Erythroblast (primary cell): ENCODE measurements around the gene ANTXR1.

Experiments
- DNase-seq, 2 experiments: peaks; one replicate each; lab custom pipeline; 2025; lab: John Stamatoyannopoulos, UW
- GATA1 ChIP-seq: IDR thresholded peaks from 2 replicates; pipeline ENCODE4 v1.6.1; 2011; ENCODE audit warnings: low read depth, mild to moderate bottlenecking, control low read depth, low read length, moderate library complexity
- POLR2A ChIP-seq: IDR thresholded peaks from 2 replicates; pipeline ENCODE4 v1.6.1; 2011; ENCODE audit warnings: mild to moderate bottlenecking, low read length

ANTXR1 gene

GRCh38 chr2:69297216-69297615, 284.2 kb downstream of the ANTXR1 start:
- TF ChIP-seq GATA1 = no peak
- no peak for TF ChIP-seq POLR2A

GRCh38 chr2:69298261-69298660, 285.3 kb downstream of the ANTXR1 start:
- no peak for DNase-seq
- no peak for TF ChIP-seq POLR2A

More at GRCh38 chr2:69297216-69297615, 284.2 kb downstream of the ANTXR1 start:
- DNase-seq = no peak

GRCh38 chr2:69298862-69299261, 285.9 kb downstream of the ANTXR1 start:
- TF ChIP-seq GATA1 = no peak
- no peak for TF ChIP-seq POLR2A
- DNase-seq = no peak
